H1 (cell line): ENCODE data around the gene FASLG. TPM values are rescaled to one million over a fixed set of nuclear protein-coding genes. Genes with fewer than 3 reads are reported as not detected.

Source experiments
- ASH2L ChIP-seq: fragments of 200-600, 300-600 bp; sonication (generic); IDR thresholded peaks from one replicate; pipeline ENCODE4 v1.7.1; 2017; ENCODE audit warnings: low read length
- CBX8 ChIP-seq: fragments of 300-800, 300-1000 bp; sonication (generic); IDR thresholded peaks from 2 replicates; pipeline ENCODE4 v1.7.1; 2016; ENCODE audit warnings: low read depth, low read length, borderline replicate concordance
- CEBPB ChIP-seq: IDR thresholded peaks from 2 replicates; pipeline ENCODE4 v1.6.1; 2012; ENCODE audit warnings: low read depth, low read length
- CHD2 ChIP-seq: IDR thresholded peaks from 2 replicates; pipeline ENCODE4 v1.6.1; 2012; ENCODE audit warnings: low read length, improper control_type of control experiment
- CHD7 ChIP-seq: fragments of 300-600 bp; sonication (generic); IDR thresholded peaks from 2 replicates; pipeline ENCODE4 v1.7.1; 2012; ENCODE audit warnings: low read length, moderate library complexity, mild to moderate bottlenecking, inconsistent platforms; ENCODE audit not compliant: insufficient replicate concordance
- JUN ChIP-seq: IDR thresholded peaks from 2 replicates; pipeline ENCODE4 v1.6.1; 2011; ENCODE audit warnings: low read depth, mild to moderate bottlenecking, improper control_type of control experiment, low read length
- KDM4A ChIP-seq: IDR thresholded peaks from one replicate; pipeline ENCODE4 v1.7.1; 2012; ENCODE audit warnings: low read depth, mild to moderate bottlenecking, moderate library complexity, low read length, inconsistent platforms; ENCODE audit not compliant: severe bottlenecking
- POLR2AphosphoS5 ChIP-seq: IDR thresholded peaks from 2 replicates; pipeline ENCODE4 v1.6.1; 2011; ENCODE audit warnings: low read depth, low read length
- RBBP5 ChIP-seq: IDR thresholded peaks from 2 replicates; pipeline ENCODE4 v1.7.1; 2012; ENCODE audit warnings: low read depth, mild to moderate bottlenecking, inconsistent platforms, low read length, moderate library complexity, borderline replicate concordance
- SIRT6 ChIP-seq: IDR thresholded peaks from one replicate; pipeline ENCODE4 v1.7.1; 2012; ENCODE audit warnings: low read length, inconsistent platforms
- ZNF274 ChIP-seq: IDR thresholded peaks from 2 replicates; pipeline ENCODE4 v1.7.0; 2012; ENCODE audit warnings: low read length, borderline replicate concordance; ENCODE audit errors: extremely low read depth
- polyA plus RNA-seq, 7 experiments: library from polyadenylated mRNA; depleted of rRNA in 3 of 7; stranded (reverse) in 5 of 7; unstranded in 2 of 7; fragments of >200 nt in 5 of 7; fragments of 200-250 nt in 2 of 7; gene quantifications; 1 replicate in 5 of 7; 2 replicates in 1 of 7; 4 replicates in 1 of 7; pipeline versions ENCODE4 v1.2.1 to v1.2.3, GENCODE V29; 2011 to 2013; ENCODE audit warnings: missing spikeins in 2 of 7, mixed read lengths in 2 of 7
- total RNA-seq: library from RNA; stranded (reverse); fragmentation: NEBNext Ultra II Directional; extraction: Animal tissue kit (Norgen Biotek cat#: 25700); gene quantifications from 2 replicates; pipeline ENCODE4 v1.2.1, GENCODE V29; 2021

FASLG gene
- total and polyA plus RNA-seq, 2 of the 8 experiments (the other 6 are each of a cell fraction or from before 2014, with no cell fraction given), result not detected

- TF ChIP-seq CHD7 (no peak), POLR2AphosphoS5 (no peak), KDM4A (no peak), SIRT6 (no peak), JUN (no peak), CBX8 (no peak), CEBPB (no peak), ZNF274 (no peak), CHD2 (no peak), ASH2L (no peak), RBBP5 (no peak)
Observed at GRCh38 chr1:172680244-172680643, 21.3 kb downstream of the FASLG start (continued).
